Ramos (cell line): Measurements from ENCODE around the gene MYLK3.
"Not testable (repeated sequence)": the region's sequence is repeated elsewhere in the genome, so short reads cannot be mapped to it uniquely, and the experiment has no call there.

Source experiments
- in situ Hi-C: fragments of 300-500 bp; cut with MboI; formaldehyde crosslinking; loops from one replicate; pipeline ENCODE4 v1.14.3; 2022; ENCODE audit warnings: low sequenced_read_pairs; ENCODE audit not compliant: unreplicated experiment

The MYLK3 gene

DNA sequence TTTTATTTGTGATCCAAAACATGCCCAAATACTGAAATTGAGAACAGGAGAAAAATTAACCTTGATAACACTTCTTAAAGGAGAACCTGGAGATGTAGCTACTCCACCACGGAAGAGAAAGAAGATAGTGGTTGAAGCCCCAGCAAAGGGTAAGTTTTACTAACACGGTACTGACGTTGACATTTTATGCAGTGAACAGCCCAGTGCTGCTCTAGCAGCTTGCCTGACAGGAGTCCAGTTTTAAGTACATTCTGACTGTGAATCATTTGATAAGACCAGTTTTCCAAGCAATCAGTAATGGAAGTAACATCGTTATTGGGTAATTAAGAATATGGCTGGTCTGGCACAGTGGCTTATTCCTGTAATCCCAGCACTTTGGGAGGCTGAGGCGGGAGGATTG lies 52.2 kb downstream of the MYLK3 start:
- in situ Hi-C loops: no loop called here

DNA sequence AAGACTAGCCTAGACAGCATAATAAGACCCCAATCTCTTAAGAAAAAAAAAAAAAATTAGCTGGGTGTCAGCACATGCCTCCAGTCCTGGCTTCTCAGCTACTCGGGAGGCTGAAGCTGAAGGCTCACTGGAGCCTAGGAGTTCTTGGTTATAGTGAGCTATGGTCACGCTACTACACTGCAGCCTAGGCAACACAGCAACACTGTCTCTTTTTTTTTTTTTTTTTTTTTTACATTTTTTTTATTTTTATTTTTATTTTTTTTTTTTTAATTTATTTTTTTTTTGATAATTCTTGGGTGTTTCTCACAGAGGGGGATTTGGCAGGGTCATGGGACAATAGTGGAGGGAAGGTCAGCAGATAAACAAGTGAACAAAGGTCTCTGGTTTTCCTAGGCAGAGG lies 54.5 kb downstream of the MYLK3 start:
- in situ Hi-C loops: no loop called here

DNA sequence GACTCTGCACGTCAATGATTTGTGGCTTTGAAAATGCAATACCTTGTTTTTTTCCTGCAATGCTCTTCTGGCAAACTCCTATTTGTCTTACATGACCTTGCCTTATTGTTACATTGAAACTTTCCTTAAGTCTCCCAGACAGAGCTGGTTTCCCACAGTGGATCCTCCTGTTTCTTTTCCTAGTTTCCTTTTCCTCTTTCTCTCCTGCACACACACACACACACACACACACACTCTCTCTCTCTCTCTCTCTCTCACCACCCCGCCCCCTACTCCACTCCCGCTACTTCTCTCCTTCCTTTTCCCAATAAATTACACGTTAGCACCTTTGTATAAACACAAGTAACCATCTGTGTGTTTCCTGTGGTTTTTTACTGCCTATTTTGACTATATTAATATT lies 56.4 kb downstream of the MYLK3 start:
- in situ Hi-C loops: no loop called here

DNA sequence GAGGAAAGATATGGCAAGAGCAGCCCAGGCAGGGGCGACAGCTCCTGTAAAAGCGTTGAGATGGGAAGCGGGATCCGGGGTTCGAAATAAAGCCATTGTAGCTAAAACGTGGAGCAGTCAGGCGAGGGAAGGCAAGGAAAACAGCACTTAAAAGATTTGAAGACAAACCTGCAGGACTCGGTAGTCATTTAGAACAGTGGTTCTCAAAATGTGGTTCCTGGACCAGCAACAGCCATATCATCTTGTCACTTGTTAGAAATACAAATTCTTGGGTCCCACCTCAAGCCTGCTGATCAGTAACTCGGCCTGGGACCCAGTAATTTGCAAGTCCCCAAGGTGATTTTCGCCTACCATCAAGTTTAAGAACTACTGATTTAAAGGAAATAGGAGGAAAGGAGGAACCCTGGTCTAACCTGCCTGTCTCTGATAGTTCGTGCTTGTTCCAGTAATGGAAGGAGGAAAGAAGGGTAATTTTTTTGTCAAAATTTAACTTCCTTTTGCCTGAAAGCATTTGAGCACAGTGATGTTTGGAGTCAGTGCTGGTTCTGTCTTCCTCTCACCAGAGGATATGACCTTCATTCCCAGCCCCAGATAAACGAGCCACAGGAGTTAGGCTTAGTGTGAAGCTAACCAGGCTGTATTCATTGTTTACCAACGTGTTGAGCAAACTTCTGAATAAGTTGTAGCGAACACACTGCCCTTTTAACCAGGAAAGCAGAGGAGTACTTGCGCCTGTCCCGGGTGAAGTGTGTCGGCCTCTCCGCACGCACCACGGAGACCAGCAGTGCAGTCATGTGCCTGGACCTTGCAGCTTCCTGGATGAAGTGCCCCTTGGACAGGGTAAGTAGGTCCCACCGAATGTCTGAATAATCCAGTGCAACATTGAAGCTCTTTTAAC lies 57.6 kb downstream of the MYLK3 start:
- in situ Hi-C loops: no loop called here

DNA sequence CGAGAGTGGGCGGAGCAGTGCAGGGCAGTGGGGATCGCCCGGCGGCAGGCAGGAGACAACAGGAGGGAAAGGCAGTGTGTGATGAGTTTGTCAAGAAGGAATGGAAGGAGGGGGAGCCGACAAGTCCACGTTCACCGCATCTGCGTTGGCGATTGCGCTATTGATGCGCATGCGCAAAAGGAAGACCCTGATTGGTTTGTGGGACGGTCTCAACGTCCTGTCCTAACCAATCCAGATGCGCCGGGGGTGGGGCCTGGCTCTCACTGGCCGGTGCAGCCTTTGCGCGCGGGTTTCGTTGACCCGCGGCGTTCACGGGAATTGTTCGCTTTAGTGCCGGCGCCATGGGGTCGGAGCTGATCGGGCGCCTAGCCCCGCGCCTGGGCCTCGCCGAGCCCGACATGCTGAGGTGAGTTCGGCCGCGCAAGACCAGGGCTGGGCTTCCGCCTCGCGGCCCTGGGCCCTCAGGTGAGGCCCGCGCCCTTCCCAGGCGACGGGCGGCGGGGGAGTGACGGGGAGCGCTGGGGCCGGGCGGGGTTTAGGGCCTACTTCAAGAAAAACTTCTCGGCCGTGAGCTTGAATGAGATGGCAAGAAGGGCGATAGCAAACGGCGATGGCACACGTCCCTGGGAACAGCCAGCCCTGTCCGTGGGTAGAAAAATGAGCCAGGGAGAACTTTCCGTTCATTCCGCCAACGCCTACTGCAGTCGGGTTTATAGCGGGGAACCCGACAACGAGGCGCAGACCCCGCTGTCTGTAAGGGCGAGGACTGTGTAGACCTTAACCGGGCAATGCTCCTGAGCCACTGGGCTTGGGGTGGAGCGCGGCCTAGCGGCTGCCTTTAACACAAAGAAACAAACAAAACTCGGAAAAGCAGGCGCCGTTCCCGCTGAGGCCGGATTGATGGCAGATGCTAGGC lies 58.5 kb downstream of the MYLK3 start, which contains the start of gene ORC6:
TSS of gene ORC6 (plus strand) at position 295 of the 916 bp plus-strand sequence. CDS start at position 342, 47 bp downstream.
- in situ Hi-C loops: no loop called here

DNA sequence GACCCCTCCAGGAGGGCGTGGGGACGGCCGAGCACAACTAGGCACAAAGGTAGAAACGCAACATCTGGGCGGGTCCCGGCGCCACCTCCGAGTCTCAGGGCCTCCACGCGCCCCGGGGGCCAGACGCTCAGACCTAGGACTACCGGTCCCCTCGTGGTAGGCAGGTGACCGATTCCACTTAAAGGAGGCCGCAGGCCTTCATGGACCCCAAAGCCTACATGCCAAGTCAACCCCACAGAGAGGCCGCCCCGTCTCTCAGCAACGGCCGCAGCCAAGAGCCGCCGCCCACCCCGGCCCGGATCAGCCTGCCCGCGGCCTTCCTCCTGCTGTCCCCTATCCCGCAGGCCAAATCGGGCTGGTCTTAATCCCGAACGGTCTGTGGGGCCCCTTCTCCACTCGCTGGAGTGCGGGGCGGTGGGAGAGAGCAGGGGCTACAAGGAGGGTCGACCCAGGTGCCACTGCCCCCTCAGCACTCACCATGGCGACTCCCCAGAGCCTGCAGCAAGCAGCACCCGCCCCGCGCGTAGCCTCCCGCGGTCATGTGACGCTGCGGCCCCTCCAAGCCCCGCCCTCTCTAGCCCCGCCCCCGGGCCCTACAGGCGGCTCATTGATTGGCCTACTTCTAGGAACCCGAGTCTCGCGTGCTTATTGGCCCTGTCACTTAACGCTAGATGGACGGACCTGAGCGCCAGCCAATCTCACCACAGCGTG lies 59.3 kb downstream of the MYLK3 start, which contains the start of gene VPS35:
TSS of gene VPS35 (minus strand) at position 525 of the 711 bp plus-strand sequence. CDS start at position 480, 45 bp downstream.
- in situ Hi-C loops: no loop called here

DNA sequence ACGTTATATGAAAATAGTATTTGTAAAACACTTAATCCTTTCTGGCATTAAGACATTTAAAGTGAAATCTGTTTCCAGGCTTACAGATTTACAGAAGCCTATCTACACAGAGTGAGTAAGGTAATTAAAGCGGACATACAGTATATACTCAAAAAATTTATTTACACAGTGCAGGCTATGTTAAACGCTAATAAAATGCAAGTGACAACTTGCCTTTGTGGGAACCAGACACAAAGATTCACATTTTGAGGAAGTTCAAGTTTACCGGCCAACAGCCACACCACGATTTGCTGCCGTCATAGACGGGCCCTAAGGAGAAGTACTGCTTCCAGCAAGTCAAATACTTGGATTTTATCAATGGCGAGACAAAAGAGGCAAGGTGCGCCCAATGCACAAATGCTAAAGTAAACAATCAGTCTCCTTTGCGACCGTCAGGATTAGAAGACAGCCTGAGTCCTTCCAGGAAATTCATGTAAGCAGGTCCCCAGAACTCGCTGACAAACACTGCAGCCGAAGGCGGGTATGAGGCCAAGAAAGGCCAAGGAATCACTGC lies 60.0 kb downstream of the MYLK3 start:
- in situ Hi-C loops: no loop called here

DNA sequence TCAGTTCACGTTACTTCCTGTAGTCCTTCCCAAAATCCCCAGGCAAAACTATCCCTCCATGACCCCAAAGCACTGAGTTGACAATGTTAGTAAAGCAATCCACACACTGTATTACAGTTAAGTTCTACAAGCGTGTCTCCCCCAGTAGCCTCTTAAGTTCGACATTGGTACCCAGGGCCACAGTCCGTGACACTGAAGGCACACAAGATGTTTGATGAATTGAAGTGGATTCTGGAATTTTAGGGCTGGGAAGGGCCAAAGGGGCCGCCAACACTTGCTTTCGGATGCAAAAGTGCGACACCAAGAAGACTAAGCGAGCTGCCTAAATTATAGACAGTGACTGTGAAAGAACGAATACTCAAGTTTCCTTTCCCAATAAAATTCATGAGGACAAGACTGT lies 60.7 kb downstream of the MYLK3 start:
- in situ Hi-C loops: no loop called here

DNA sequence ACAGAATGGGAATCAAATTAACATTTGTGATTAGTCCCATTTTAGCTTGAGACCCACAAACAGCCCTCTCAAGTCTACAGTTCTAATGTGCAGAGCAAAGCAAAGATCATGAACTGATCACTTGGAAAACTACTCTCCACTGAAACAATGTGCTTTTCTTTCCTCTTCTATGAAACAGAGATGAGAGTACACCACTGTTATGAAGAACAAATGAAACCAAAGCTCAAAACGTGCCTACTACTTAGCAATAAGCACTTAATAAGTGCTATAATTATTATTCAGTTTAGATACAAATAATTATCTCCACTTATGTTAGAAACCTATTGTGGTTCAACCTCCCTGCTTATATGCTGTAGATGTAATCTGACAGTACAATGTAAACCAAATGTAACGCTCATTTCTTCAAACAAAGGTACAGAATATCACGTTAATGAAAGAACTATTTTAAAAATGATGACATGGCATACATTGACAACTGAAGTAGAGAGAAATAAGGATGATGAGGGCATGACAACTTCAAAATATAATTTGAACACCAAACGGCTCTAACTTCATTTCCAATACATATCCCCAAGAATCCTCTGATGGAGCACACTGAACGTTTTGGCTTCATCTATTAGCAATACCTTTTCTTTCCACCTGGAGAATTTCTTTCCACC lies 61.2 kb downstream of the MYLK3 start:
- in situ Hi-C loops: no loop called here

DNA sequence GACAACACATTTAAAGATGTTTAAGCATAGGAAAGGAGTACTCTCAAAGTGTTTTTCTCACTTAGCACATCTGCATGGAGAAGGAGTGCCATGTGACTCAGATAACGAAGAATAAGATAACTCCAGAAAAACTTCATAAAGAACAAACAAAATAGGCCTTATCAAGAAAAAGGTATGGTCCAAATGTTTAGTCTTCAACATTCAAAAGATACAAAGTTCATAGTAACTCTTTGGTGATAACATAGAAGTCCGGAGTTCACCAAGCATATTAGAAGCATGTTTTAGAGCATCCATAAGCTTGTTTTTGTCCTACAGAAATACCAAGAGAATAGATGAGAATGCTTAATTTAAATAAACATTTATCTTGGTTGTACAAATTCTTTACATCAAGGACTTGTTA lies 66.3 kb downstream of the MYLK3 start:
- in situ Hi-C loops: not testable (repeated sequence)

DNA sequence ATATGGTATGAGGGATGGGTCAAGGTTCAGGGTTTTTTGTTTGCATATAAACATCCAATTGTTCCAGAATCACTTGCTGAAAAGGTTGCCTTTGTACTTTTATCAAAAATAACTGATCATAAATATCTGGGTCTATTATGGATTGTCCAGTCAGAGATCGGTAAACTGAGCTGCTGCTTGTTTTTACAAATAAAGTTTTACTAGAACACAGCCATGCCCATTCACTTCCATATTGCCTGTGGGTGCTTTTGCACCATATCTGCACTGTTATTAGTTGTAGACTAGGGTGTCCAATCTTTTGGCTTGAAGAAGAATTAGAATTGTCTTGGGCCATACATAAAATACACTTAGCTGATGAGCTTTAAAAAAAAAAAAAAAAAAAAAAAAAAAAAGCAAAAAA lies 70.2 kb downstream of the MYLK3 start:
- in situ Hi-C loops: loop anchor here (10.0 kb wide), 1 partner anchor 247 kb away; no protein-coding TSS in a partner anchor

DNA sequence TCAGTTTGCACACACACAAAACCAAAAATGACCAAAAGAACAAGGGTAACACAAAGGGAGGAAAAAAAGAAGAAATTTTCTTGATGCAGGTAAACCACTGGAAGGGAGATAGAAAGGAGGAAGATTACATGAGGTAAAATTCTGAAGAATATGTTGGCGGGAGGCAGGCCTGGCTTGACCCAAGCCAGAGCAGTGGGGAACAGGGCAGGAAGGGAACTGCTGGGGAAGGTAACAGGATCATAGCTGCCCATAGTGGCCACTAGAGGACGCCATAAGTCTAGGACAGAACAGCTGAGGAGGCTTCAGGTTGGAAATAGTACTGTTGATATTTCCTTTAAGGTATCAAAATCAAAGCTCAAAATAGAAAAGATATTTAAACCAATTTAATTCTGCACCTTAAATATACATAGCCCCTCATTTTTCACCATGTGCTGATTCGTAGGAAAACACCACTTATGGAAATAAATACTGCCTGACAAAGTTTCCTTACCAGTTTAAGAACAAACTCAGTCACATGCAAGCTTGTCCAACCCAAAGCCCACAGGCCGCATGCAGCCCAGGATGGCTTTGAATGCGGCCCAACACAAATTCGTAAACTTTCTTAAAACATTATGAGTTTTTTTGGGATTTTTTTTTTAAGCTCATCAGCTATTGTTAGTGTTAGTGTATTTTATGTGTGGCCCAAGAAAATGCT lies 74.7 kb downstream of the MYLK3 start:
- in situ Hi-C loops: loop anchor here (10.0 to 25.0 kb wide), 2 partner anchors 251 to 1489 kb away; partner anchors contain the start of gene ABCC12

DNA sequence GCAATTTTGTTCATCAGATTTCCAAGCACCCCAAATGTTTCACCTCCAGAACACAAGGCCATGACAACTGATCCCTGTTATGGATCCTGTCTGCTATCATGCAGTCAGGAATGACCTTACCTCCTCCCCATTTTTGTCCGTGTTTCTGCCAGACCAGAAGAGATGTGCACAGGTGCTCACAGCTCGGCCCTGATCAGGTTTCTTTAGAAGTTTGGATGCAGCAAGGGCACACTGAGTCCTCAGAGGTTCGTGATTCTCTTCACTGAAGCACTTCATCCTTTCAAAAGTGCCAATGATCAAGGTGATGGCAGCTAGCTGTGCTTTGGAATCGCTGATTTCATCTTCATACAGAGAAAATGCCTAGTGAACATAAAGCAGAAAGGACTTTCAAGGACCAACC lies 86.0 kb downstream of the MYLK3 start:
- in situ Hi-C loops: loop anchor here (25.0 kb wide), 1 partner anchor 1500 kb away; the partner anchor contains the start of gene ABCC12

DNA sequence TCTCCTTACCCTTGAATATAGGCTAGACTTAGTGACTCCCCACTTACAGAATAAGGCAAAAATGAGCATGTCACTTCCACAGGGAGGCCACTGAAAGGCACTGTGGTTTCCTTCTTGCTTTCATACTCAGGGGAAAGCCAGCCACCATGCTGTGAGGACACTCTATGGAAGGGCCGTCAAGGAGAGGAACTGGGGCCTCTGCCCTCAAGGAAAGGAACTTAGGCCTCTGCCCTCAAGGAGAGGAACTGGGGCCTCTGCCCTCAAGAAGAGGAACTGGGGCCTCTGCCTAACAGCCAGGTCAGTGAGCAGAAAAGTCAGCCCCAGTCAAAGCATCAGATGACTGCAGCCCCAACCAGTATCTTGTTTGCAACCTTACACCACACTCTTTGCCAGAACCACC lies 89.2 kb downstream of the MYLK3 start:
- in situ Hi-C loops: loop anchor here (25.0 kb wide), 1 partner anchor 1503 kb away; the partner anchor contains the start of gene ABCC12
